ENCODE data around the gene CRISPLD2. TPM values are rescaled to one million over a fixed set of nuclear protein-coding genes. Genes with fewer than 3 reads are reported as not detected.

Gene CRISPLD2
- total and polyA plus RNA-seq, 12 donors = 7.9 to 48.1 (median 15.2) TPM

DNA sequence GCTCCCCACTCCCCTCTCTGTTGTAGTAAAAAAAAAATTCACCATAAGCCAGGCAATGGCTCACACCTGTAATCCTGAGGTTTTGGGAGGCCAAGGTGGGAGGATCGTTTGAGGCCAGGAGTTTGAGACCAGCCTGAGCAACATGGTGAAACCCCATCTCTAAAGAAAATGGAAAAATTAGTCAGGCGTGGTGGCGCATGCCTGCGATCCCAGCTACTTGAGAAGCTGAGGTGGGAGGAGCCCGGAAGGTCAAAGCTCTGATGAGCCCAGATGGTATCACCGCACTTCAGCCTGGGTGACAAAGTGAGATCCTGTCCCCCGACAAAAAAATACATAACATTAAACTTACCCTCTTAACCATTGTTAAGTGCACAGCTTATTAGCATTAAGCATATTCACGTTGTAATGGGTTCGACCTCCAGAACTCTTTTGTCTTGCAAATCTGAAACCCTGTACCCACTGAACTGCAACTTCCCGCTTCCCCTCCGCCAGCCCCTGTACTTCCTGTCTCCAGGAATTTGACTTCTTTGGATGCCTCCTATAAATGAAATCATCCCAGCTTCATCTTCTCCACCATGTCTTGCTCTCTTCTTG lies 66.8 kb downstream of the CRISPLD2 start:
- Histone ChIP-seq H3K4me3 (no peak overlapping the region), H3K36me3 (peaks cover 0 to 76% (median 0%) of the 10 kb centered on the region in 9 donors), H3K4me1 (peaks cover 0 to 46% (median 34%) of the 10 kb centered on the region in 9 donors), H3K27ac (peak overlapping the region in 2 of 10 donors; percentile 75 to 86), H3K9me3 (no peaks in the 10 kb centered on the region), H3K27me3 (peaks cover 0 to 16% (median 8%) of the 10 kb centered on the region in 7 donors)
- intact Hi-C loops (cut with DNase I) = no loop called here
- 91 to 93% methylated on average over 11 of the region's 11 CpGs for WGBS, 2 donors
- DNase-seq (no peak), ATAC-seq (no peak)
- TF ChIP-seq, protein P1, sequence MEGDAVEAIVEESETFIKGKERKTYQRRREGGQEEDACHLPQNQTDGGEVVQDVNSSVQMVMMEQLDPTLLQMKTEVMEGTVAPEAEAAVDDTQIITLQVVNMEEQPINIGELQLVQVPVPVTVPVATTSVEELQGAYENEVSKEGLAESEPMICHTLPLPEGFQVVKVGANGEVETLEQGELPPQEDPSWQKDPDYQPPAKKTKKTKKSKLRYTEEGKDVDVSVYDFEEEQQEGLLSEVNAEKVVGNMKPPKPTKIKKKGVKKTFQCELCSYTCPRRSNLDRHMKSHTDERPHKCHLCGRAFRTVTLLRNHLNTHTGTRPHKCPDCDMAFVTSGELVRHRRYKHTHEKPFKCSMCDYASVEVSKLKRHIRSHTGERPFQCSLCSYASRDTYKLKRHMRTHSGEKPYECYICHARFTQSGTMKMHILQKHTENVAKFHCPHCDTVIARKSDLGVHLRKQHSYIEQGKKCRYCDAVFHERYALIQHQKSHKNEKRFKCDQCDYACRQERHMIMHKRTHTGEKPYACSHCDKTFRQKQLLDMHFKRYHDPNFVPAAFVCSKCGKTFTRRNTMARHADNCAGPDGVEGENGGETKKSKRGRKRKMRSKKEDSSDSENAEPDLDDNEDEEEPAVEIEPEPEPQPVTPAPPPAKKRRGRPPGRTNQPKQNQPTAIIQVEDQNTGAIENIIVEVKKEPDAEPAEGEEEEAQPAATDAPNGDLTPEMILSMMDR (IDR thresholded peaks at IDR 0.05) = no peak

DNA sequence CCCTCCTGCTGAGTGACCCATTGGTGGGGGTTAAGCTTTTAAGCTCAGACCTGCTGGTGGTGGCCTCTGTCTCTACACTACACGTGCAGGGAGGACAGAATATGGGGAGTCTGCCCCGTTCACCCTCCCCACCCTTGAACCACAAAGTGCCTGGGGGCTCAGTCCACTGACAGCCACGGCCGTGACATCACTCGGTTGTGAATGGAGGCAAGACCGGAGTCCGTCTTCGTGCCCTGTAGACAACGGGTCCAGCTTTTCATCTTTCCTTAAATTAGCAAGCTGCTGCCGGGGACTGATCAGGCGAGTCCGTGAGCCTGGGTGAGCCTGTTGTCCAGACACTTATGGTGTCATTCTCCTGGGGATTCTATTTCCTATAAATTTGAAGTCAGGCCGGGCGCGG lies 67.4 kb downstream of the CRISPLD2 start:
- no peak overlapping the region for H3K4me3 ChIP-seq
- H3K4me1 ChIP-seq = peaks cover 0 to 52% (median 34%) of the 10 kb centered on the region in 9 donors
- peaks cover 0 to 21% (median 8%) of the 10 kb centered on the region in 7 donors for H3K27me3 ChIP-seq
- H3K27ac ChIP-seq = no peak overlapping the region
- TF ChIP-seq, protein P1 (IDR thresholded peaks at IDR 0.05) = no peak
- DNase-seq (no peak), ATAC-seq (no peak)
- H3K9me3 ChIP-seq = no peaks in the 10 kb centered on the region
- intact Hi-C loops (cut with DNase I) = no loop called here
- peaks cover 0 to 82% (median 0%) of the 10 kb centered on the region in 9 donors for H3K36me3 ChIP-seq
- 93% methylated on average over 15 of the region's 15 CpGs for WGBS, 2 donors

DNA sequence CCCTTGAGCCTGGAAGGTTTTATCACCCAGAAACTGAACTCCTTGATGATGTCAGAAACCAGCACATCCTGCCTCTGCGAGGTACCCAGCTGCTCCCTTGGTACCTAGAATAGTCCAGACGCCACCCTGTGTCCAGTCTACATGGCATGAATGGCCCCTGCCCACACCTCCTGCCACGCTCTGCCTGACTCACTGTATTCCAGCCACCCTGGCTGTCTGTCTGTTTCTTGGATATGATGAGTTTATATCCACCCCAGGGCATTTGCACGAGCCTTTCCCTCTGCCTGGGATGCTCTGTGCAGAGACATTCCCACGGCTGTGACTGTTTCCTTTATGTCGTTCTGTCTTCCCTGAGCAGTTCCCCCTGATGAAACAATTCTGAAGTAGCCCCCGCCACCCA lies 68.7 kb downstream of the CRISPLD2 start:
- Histone ChIP-seq H3K36me3 (peaks cover 0 to 86% (median 0%) of the 10 kb centered on the region in 9 donors), H3K27me3 (peaks cover 0 to 27% (median 8%) of the 10 kb centered on the region in 7 donors), H3K4me3 (no peak overlapping the region), H3K4me1 (peaks cover 0 to 46% (median 29%) of the 10 kb centered on the region in 9 donors), H3K9me3 (no peaks in the 10 kb centered on the region), H3K27ac (no peak overlapping the region)
- ATAC-seq (no peak), DNase-seq (no peak)
- intact Hi-C loops (cut with DNase I) = no loop called here
- TF ChIP-seq, protein P1 (IDR thresholded peaks at IDR 0.05) = no peak
- 92 to 93% methylated on average over 7 of the region's 7 CpGs for WGBS, 2 donors

DNA sequence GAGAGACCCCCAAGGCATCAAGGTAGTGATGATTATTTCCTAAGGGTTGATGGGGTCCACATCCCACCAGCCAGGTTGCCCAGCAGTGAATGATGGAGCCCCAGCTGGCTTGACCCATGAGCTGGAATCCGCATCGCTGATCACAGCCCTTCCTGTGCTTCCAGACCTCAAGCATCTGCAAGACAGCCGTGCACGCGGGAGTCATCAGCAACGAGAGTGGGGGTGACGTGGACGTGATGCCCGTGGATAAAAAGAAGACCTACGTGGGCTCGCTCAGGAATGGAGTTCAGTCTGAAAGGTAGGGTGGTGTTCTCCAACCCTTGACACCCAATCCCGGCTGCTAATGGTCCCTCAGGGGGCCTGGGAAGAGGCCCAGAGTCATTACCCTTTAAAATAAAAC lies 69.3 kb downstream of the CRISPLD2 start:
- peaks cover 0 to 39% (median 28%) of the 10 kb centered on the region in 9 donors for H3K4me1 ChIP-seq
- intact Hi-C loops (cut with DNase I) = no loop called here
- 71% methylated on average over 12 of the region's 12 CpGs for WGBS, 2 donors
- H3K27me3 ChIP-seq = peaks cover 0 to 31% (median 8%) of the 10 kb centered on the region in 7 donors
- TF ChIP-seq, protein P1 (IDR thresholded peaks at IDR 0.05) = no peak
- no peak for DNase-seq
- H3K4me3 ChIP-seq = no peak overlapping the region
- ATAC-seq = no peak
- H3K36me3 ChIP-seq = peaks cover 0 to 80% (median 0%) of the 10 kb centered on the region in 9 donors
- H3K27ac ChIP-seq = no peak overlapping the region
- no peaks in the 10 kb centered on the region for H3K9me3 ChIP-seq

Data from heart right ventricle (tissue), 16 donors.